GM12864 (cell line): ENCODE results near the gene GAS2L2.

ENCODE experiments used
- DNase-seq: peaks from one replicate; pipeline ENCODE4 v3.0.0-alpha.2; 2011; ENCODE audit warnings: low read depth
- H3K4me3 ChIP-seq: 2 replicates; pipeline ENCODE4 v1.5.1; 2011; ENCODE audit warnings: mild to moderate bottlenecking, low read depth, low read length, control low read depth
- TF ChIP-seq, protein P1 (sequence below): IDR thresholded peaks from 2 replicates; pipeline ENCODE4 v1.5.1; 2011; ENCODE audit warnings: low read depth, mild to moderate bottlenecking, moderate library complexity, low read length, control low read depth, inconsistent platforms; ENCODE audit errors: missing control alignments

Gene GAS2L2

DNA sequence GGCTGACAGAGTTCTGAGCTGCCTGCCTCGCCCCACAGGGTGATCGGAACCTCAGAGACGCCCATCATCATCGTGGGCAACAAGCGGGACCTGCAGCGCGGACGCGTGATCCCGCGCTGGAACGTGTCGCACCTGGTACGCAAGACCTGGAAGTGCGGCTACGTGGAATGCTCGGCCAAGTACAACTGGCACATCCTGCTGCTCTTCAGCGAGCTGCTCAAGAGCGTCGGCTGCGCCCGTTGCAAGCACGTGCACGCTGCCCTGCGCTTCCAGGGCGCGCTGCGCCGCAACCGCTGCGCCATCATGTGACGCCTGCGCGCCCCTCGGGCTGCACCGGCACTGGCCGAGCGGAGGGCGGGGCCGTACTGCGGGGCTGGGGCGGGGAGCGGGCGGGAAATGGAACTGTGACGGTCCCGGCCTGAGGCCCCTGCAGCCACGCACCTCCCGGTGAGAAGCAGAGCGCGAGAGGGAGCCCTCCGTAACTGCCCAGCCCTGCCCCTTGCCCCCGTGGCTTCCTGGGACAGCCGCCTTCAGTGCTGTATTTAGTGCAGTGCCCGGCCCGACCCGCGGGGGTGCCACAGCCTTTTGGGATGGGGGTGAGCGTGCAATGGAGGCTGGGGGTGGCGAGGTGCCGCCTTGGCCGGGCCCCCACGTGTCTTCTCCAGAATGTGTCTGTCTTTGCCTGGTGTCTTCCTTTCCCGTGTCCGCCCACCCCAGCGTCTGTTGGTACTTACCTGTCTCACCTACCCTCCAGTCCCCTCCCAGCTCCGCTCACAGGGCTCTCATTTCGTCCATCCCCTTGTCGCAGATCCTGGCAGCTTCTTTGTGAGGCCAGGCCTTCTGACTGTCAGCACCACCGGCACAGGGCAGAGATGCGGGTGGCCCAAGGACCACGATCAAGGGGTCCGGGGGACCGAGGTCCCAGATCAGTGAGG is 11.8 kb downstream of the GAS2L2 start:
- H3K4me3 ChIP-seq: no peak overlapping the region
- no peak for DNase-seq
- TF ChIP-seq, protein P1, sequence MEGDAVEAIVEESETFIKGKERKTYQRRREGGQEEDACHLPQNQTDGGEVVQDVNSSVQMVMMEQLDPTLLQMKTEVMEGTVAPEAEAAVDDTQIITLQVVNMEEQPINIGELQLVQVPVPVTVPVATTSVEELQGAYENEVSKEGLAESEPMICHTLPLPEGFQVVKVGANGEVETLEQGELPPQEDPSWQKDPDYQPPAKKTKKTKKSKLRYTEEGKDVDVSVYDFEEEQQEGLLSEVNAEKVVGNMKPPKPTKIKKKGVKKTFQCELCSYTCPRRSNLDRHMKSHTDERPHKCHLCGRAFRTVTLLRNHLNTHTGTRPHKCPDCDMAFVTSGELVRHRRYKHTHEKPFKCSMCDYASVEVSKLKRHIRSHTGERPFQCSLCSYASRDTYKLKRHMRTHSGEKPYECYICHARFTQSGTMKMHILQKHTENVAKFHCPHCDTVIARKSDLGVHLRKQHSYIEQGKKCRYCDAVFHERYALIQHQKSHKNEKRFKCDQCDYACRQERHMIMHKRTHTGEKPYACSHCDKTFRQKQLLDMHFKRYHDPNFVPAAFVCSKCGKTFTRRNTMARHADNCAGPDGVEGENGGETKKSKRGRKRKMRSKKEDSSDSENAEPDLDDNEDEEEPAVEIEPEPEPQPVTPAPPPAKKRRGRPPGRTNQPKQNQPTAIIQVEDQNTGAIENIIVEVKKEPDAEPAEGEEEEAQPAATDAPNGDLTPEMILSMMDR: no peak

DNA sequence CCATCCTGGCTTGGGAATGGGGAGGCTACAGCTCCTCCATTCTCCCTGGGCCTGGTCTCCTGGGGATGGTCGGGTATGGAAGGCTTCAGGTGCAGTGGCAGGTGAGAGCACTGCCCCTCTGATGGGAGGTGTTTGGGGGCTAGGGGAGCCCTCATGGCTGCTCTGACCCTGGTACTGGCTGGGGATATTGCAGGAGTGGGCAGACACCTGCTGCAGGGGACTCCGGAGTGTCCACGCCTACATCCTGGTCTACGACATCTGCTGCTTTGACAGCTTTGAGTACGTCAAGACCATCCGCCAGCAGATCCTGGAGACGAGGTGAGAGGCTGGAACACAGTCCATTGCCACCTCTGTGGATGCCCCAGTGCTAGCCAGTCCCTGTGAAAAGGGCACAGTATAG is 12.8 kb downstream of the GAS2L2 start:
- no peak overlapping the region for H3K4me3 ChIP-seq
- TF ChIP-seq, protein P1: no peak
- no peak for DNase-seq

DNA sequence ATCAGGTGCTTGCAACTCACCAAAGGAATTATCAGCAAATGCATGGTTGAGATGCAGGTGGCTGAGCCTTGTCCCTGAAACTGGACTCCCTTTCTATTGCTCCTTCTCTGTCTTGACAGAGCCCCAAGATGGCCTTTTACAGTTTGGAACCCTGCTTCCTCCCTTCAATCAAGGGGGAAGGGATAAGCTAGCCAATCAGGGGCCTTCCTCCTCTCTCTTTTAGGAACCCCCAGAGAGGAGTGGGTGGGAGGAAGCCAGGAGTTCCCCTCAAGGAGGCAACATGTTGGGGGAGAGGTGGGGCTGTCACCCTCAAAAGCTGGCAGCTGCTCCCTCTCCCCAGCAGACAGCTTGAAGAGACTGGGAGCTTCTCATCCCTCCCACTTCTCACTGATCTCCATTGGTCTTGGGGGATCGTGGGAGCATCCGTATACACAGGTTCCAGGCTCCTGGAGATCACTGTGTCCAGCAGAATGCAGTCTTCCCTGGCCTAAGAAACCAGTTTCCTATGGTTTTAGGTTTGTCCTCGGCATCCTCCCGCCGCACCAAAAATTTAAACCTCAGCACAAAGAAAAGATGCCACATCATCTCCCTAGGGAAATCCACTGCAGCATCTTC is 14.4 kb downstream of the GAS2L2 start:
- TF ChIP-seq, protein P1: no peak
- DNase-seq: no peak
- no peak overlapping the region for H3K4me3 ChIP-seq

DNA sequence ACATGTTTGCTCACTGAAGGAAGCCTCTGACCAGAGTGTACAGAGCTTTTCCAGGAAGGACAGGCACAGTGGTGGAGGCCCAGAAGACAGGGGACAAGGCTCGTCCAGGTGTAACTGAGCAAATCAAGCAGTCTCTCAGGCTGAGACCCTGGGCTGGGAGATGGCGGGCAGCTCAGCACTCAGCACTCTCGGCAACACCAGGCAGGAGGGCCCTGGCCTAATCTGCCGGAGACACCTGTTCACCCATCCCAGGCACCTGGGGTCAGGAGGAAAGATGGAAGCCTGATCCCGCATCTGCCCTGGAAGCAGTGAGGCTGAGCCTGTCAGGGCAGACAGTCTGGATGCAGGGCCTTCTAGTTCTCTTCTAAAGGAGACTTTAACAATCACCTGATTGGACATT is 16.8 kb downstream of the GAS2L2 start:
- no peak for DNase-seq
- TF ChIP-seq, protein P1: no peak
- no peak overlapping the region for H3K4me3 ChIP-seq

DNA sequence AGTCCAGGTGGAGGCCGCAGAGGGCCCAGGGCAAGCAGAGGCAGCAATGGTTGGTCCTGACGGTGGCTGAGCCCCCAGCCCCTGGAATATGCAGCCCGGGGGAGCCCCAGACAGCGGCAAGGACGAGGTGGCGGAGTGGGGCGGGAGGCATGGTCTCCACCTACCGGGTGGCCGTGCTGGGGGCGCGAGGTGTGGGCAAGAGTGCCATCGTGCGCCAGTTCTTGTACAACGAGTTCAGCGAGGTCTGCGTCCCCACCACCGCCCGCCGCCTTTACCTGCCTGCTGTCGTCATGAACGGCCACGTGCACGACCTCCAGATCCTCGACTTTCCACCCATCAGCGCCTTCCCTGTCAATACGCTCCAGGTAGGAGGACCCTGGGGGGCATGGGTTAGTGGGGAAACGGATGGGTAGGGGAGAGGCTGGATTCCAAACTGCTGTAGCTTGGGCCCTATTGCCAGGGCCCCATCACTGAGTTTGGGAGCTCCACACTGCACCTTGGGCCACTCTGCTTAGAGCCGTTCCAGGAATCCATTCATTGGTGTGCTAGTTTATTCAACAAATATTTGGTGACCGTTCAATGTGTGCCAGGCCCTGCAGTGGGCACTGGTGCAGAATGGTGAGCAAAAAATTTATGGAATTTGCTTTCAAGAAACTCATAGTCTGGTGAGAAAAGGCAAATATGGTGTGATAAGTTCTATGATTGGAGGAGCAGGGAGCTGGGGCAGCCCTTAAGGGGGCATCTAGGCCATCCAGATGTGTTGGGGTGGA is 17.8 kb downstream of the GAS2L2 start:
- H3K4me3 ChIP-seq: no peak overlapping the region
- TF ChIP-seq, protein P1: no peak
- DNase-seq: no peak

DNA sequence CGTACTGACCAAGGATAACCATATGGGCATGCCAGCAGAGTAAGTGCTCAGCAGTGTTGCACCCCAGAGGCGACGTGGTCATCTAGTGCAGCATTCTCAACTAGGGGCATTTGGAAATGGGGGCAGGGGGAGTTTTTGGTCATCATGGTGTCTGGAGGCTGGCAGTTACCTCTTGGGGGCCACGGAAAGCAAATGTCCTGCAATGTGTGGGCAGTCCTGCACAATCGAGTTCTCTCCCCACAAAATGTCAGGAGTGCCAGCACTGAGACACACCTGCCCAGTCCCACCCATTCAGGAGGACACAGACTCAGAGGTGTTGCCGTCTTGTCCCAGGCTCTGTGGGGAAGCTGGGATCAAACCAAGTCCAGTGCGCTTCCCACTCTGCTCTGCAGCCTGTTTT is 18.6 kb downstream of the GAS2L2 start:
- no peak for DNase-seq
- no peak overlapping the region for H3K4me3 ChIP-seq
- TF ChIP-seq, protein P1: no peak
